Stimulated activated CD4-positive, alpha-beta T cell treated with anti-CD3 and anti-CD28 coated beads, Interleukin-1b, Interleukin-23, amount 100 ng/mL, for 48 hours (primary cell): ENCODE results near the gene GRAMD1B.
A peak's percentile ranks its signal among the peaks of the same experiment; 100 is the strongest.
"Not testable (repeated sequence)": the region's sequence is repeated elsewhere in the genome, so short reads cannot be mapped to it uniquely, and the experiment has no call there.

Source experiments
- DNase-seq: peaks from one replicate; pipeline ENCODE4 v3.0.0-alpha.2; 2020

Gene GRAMD1B

GRCh38 chr11:123544631-123545375, 114.7 kb downstream of the GRAMD1B start:
- DNase-seq: no peak

- DNase-seq: no peak
Observed at GRCh38 chr11:123545726-123546270, 115.7 kb downstream of the GRAMD1B start.

GRCh38 chr11:123546515-123546914, 116.4 kb downstream of the GRAMD1B start:
- DNase-seq: no peak

GRCh38 chr11:123547180-123547579, 117.1 kb downstream of the GRAMD1B start:
- DNase-seq: no peak

DNA sequence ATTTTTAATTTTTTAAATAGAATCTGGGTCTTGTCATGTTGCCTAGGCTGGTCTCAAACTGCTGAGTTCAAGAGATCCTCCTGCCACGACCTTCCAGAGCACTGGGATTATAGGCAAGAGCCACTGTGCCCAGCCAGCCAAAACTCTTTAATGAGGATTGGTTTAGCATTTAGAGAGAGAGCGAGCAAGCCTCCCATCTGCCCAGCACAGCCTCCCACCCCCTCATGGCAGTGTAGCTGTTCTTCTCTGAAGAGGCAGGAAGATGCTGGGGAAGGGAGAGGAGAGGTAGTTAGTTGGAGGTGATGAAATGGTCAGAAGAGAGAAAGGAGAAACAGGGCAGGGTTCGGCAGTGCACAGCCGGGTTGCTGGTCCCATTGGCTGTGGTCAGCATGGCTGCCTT, 118.7 kb downstream of the GRAMD1B start:
- DNase-seq: no peak

DNA sequence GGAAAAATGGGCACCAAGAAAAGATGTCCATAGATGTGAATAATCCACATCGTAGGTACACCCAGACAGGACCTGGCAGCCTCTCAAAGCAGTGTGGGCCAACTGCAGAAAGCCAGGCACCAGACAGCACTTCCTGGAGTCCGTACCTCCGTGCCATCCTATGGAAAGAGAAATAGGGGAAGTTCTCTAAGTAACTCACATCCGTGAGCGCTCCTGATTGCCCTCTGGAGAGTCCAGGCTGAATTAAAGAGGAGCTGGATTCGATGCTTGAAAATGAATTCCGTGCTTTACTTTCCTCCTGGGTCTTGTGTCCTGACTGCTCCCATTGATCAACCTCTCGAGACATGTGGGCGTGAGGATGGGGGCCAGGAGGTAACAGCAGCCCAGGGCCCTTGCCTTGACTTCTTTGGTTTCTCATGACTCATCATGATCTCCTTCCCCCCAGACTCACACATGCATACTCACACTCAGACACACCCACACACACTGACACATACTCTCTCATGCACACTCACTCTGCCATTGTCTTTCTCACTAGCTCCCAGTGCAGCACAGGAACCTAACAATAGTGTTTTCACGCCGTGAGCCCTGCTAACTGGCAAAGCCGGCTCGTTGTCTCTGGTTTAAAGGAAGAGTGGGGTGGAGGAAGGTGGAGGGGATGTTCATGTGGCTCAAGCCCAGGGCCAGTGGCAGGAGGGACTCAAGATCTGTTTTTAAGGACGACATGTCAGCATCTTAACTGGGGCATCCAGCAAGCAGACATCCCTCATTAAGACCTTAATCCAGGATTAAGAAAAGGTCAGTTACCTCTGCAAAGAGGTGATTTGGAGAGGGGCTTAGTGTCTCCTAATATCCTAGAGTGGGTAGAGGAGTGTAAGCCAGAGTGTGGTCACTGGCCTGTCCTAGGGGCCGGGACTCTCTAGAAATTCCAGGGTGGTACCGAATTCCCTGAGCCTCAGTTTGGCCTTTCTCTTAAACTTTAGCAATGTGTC, 120.2 kb downstream of the GRAMD1B start:
- DNase-seq: peak; percentile 17

- DNase-seq: no peak
Observed at GRCh38 chr11:123551079-123551478, 121.0 kb downstream of the GRAMD1B start.

DNA sequence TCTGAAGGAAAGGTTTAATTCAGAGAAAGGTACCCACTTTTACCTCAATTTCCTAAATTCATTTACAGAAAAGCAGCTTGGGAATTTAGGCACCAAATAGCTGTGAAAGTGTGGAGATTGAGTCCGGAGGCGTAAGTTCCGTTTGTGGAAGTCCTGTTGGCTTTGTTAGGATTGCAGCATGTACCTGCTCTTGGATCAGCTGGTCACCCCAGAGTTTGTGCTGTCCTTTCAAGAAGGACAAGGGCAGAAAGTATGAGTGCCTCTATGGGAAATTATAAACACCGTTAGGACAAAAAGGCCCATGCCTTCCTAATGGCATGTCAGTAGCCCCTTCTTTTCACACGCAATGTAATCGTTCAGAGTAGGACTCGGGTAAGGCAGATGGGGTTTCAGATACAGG, 126.6 kb downstream of the GRAMD1B start:
- DNase-seq: no peak

GRCh38 chr11:123558536-123559315, 128.7 kb downstream of the GRAMD1B start:
- DNase-seq: no peak

DNA sequence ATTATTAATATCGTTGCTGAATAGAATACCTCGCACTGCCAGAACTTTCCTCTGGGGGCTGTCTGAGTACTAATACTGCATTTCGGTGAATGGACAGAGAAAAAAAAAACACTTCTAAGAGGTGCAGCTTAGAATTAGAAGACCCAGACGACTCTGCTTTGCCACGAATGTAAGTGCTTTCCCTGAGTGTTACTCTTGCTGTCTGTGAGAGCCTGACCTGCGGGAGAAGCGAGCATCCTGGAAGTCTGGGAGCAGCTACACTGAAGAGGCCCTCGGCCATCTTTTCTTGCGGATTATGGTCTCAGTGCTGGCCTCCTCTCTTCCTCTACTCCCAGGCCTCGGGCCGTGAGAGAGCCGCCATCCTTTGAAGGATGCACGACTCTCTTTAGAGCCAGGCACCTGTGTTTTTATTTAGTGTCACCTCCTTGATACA, 129.5 kb downstream of the GRAMD1B start:
- no peak for DNase-seq

- peak; percentile 54 for DNase-seq
Observed at GRCh38 chr11:123560006-123560405, 129.9 kb downstream of the GRAMD1B start.

GRCh38 chr11:123561431-123561800, 131.3 kb downstream of the GRAMD1B start:
- no peak for DNase-seq

- no peak for DNase-seq
Observed at GRCh38 chr11:123562158-123562557, 132.1 kb downstream of the GRAMD1B start.

- DNase-seq: no peak
Observed at GRCh38 chr11:123562829-123563228, 132.8 kb downstream of the GRAMD1B start.

GRCh38 chr11:123564221-123564620, 134.2 kb downstream of the GRAMD1B start:
- no peak for DNase-seq

DNA sequence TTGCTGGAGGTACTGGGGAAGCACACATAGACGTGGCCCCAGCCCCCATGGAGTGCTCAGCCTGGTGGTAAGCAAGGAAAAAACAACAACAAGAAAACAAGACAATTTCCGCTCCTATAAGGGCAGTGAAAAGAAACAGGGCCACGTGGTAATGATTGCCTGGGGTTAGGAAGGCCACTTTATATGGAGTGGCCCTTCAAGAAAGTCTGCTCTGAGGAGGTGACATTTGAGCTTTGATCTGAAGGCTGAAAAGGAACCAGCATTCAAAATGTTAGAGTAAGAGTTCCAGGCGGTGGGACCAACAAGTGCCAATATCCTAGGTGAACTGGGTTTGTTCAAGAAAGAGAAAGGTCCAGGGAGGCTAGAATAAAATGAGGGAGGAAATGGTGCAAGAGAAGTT, 136.8 kb downstream of the GRAMD1B start:
- DNase-seq: no peak

DNA sequence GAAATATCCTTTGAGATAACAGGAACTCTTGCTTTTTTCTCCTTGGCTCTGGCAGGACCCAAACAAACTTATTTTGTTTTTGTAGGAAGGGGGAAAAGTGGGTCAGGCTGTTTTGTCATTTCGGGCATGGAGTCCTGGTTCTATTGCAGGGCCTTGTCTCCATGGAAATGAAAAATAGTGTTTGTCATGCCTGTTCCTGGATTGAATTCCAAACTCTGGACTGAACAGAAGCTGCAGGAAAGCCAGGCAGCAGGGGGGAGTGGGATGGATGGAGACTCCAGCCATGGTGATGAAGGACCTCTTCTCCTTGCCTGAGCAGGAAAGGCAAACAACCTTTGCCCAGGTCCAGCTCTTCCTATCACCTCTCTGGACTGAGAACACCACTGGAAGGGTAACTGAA, 137.4 kb downstream of the GRAMD1B start:
- no peak for DNase-seq

GRCh38 chr11:123568367-123568870, 138.3 kb downstream of the GRAMD1B start:
- no peak for DNase-seq

DNA sequence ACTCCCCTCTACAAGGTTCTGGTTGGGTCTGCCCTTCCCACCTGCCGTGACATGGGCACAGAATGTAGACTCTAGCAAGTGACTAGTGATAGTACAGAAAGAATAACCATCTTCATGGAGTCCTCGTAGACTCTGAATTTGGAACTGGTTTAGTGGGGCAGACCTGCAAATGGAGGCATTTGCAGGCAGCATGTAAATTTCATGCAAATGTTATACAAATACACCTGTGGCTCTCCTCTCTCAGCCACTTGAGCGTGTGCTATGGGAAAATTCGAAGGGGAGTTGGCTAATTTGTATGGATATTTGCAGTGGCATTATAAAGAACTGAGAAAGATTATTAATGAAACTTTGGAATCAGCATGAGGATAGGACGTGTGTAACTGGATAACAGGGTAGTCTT, 139.3 kb downstream of the GRAMD1B start:
- DNase-seq: no peak

DNA sequence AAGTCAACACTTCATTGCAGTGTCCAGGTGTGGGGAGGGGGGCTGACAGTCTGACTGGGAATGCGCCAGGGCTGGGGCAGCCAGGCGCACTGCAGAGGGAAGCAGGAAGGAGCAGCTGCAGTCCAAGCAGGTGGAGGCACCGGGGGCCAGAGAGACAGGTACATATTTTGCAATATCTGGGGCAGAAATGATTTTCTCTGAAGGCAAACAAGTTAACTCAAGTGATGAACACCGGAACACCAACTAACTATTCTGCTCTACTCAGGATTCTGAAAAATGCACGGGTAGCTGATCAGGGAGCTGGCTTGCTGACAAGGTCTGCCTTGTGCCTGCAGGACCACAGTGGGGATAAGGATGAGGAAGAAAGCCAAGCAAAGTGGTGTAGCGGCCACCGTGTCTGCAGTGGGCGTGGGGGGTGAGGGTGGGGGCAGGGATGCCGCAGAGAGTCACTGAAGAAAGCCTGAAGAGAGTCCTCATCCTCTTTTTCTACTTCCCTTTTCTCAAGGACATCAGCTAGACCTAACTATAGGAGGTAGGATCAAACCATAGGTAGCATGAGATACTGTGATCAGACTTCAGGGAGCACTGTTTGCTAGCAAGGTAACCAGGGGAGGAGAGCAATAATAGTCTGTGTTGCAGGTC, 141.0 kb downstream of the GRAMD1B start:
- no peak for DNase-seq

GRCh38 chr11:123572791-123573190, 142.7 kb downstream of the GRAMD1B start:
- not testable (repeated sequence) for DNase-seq

GRCh38 chr11:123573286-123573685, 143.2 kb downstream of the GRAMD1B start:
- no peak for DNase-seq
